Epidermal melanocyte (primary cell): ENCODE data around the gene NAA15.
"Not testable (repeated sequence)": the region's sequence is repeated elsewhere in the genome, so short reads cannot be mapped to it uniquely, and the experiment has no call there.

Experiments
- DNase-seq: peaks from one replicate; pipeline ENCODE4 v3.0.0; 2011; ENCODE audit warnings: low spot score; ENCODE audit not compliant: insufficient read length

The NAA15 gene

DNA sequence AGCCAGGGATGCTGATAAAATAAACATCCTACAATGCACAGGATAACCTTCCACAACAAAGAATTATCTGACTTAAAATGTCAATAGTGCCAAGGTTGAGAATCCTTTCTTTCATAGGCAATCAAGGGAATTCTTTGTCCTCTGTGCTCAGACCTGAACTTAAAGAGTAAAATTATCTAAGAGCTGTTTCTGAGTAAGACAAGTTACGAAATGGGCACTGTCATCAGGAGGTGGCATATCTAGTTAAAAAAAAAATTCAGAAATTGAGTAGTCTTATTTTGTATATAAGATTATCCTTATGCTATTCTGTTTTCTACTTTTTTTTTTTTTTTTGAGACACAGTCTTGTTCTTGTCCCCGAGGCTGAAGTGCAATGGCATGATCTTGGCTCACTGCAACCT is 149.3 kb downstream of the NAA15 start:
- DNase-seq: no peak

- DNase-seq: no peak
Measured at GRCh38 chr4:139451997-139452396, 150.7 kb downstream of the NAA15 start.

- no peak for DNase-seq
Measured at GRCh38 chr4:139453041-139453370, 151.7 kb downstream of the NAA15 start.

GRCh38 chr4:139453371-139454110 is 152.2 kb downstream of the NAA15 start:
- peak; percentile 90 for DNase-seq

DNA sequence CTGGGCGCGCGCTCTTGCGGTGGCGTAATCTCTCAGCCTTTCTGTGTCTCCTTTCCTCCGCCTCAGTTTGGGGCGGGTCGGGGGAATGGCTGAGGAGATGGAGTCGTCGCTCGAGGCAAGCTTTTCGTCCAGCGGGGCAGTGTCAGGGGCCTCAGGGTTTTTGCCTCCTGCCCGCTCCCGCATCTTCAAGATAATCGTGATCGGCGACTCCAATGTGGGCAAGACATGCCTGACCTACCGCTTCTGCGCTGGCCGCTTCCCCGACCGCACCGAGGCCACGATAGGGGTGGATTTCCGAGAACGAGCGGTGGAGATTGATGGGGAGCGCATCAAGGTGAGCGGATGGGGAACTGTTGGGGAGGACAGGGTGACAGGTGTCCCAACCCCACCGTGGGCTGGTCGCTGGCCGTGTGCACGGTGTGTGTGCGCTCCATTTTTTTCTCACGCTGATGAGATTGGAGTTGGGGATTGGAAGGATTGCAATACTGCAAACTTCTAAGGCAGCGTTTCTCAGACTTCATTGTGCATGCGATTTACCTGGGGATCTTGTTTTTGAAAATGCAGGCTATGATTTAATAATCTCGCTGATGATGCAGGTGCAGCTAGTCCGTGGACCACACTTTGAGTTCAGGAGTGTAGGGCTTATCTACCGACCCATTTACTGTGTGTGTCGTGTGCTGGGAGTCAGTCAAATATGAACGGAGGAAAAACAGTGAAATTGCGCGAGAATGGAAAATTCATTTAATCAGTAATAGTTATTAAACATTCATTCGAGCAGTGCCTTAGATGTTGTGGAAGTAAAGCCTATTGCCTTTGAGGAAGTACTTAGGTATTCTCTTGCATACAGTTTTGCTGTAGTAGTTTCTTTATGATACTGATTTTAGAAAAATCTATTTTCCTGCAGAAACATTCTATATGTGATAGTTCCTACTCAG is 153.1 kb downstream of the NAA15 start, which contains the start of gene RAB33B:
Gene RAB33B, plus strand, starts transcription at position 11 of the 935 bp plus-strand sequence. Its CDS starts 75 bp downstream, at position 86.
- peak; percentile 71 for DNase-seq

DNA sequence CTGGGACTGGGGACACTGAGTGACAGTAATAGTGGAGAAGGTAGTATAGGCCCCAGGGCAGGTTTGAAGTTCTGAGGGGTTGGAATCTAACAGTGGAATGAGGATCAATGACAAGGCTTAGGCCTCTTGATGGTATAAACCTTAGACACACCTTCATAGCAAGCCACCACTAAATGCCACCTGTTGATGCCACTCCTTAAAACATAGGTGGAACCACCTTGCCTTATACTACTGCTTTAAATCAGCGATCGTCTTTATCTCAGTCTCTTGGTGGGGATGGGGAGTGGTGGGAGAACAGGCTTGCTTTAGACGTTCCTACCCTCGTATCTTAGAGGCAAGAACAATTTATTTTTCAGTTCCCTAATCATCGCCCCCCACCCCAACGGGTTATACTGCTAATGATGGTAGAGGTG is 153.8 kb downstream of the NAA15 start:
- no peak for DNase-seq

- no peak for DNase-seq
Measured at GRCh38 chr4:139457318-139457717, 156.0 kb downstream of the NAA15 start.

DNA sequence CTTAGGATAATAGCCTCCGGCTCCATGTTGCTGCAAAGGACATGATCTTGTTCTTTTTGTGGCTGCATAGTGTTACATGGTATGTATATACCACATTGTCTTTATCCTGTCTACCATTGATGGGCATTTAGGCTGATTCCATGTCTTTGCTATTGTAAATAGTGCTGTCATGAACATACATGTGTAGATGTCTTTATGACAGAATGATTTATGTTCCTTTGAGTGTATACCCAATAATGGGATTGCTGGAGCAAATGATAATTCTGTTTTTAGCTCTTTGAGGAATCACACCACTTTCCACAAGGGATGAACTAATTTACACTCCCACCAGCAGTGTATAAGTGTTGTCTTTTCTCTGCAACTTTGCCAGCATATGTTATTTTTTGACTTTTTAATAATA is 157.2 kb downstream of the NAA15 start:
- no peak for DNase-seq

GRCh38 chr4:139458999-139459398 is 157.7 kb downstream of the NAA15 start:
- no peak for DNase-seq

DNA sequence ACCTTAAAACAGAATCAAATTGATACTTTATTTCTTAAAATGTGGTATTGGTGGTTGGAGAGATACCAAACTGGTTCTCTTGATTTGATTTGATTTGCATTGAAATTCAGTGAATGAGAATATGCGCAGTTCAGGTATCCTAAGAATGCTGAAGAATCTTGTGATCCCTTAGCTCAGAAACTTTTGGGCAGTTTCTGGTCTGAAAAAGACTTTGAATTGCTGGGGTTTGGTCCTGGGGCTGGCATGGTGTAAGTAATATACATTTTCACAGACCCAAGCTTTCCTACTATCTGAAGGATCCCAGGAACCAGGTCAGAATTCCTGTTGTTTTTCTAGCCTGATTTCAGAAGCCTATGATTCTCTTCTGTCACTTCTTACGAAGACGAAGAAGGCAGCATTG is 159.3 kb downstream of the NAA15 start:
- no peak for DNase-seq

GRCh38 chr4:139461022-139461628 is 159.8 kb downstream of the NAA15 start:
- DNase-seq: no peak

DNA sequence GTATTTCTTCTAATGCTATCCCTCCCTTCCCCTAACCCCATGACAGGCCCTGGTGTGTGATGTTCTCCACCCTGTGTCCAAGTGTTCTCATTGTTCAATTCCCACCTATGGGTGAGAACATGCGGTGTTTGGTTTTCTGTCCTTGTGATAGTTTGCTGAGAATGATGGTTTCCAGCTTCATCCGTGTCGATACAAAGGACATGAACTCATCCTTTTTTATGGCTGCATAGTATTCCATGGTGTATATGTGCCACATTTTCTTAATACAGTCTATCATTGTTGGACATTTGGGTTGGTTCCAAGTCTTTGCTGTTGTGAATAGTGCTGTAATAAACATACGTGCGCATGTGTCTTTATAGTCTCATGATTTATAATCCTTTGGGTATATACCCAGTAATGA is 163.2 kb downstream of the NAA15 start:
- not testable (repeated sequence) for DNase-seq

- DNase-seq: no peak
Measured at GRCh38 chr4:139465922-139466321, 164.6 kb downstream of the NAA15 start.

DNA sequence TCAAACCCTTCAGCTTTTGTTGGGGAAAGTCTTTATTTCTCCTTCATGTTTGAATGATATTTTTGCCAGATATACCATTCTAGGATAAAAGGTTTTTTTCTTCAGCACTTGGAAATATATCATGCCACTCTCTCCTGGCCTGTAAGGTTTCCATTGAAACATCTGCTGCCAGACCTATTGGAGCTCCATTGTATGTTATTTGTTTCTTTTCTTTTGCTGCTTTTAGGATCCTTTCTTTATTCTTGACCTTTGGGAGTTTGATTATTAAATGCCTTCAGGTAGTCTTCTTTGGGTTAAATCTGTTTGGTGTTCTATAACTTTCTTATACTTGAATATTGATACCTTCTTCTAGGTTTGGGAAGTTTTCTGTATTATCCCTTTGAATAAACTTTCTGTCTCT is 167.5 kb downstream of the NAA15 start:
- DNase-seq: not testable (repeated sequence)

GRCh38 chr4:139469216-139469615 is 167.9 kb downstream of the NAA15 start:
- no peak for DNase-seq
